ENCODE results near the gene NDUFAF2.
"Not testable (repeated sequence)": the region's sequence is repeated elsewhere in the genome, so short reads cannot be mapped to it uniquely, and the experiment has no call there.

Gene NDUFAF2

DNA sequence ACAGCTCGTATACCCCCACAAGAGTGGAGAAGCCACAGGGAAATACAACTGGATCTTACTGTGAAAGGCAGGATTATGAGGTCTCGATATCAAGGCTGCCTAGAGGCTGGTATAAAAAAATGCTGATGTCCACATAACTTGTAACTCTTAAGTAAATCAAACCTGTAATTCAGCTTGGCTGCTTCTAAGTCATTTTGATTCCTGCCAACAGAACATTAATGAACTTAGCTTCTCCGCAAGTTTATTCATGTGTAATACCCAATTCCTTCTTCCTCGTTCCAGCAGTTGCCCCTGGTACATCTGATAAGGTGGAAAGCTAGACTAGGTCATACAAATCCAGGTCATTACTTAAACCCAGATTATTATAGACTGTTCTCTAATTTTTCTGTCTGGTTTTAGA lies 233.7 kb downstream of the NDUFAF2 start:
- no peak for DNase-seq

DNA sequence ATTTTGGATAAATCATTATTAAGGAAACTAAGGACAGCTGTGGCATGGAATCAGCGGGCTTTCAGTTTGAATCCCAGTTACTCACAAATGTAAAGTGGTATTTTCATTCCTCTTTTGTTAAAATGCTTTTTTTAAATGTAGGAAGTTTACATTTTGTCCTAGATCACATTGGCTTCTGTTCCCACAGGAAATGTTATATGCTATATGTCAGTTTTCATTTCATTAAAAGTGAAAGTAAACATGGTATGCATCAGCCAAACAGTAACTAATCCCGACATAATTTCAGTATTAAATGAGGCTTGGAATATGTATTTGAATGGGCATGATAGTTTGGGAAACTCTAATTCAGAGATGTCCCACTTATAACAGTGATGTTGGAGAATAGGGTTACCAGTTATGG lies 235.9 kb downstream of the NDUFAF2 start:
- no peak for DNase-seq

DNA sequence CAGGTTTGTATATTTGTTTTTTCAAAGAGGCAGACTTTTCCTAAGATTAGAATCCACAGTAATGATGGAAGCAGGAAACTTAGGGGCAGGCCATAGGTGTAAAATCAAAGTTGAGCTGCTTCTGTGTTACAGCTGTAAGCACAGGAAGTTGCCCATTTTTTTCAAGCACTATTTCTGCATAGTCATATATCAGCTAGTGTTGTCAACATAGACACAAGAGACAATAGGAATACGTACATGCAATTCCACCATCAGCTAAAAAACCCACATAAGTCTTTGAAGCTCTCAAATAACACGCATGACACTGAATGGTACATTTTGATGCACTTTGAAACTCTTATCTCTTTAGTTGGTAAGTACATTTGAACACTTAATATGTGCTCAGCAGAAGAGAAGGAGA lies 237.4 kb downstream of the NDUFAF2 start:
- no peak for DNase-seq

DNA sequence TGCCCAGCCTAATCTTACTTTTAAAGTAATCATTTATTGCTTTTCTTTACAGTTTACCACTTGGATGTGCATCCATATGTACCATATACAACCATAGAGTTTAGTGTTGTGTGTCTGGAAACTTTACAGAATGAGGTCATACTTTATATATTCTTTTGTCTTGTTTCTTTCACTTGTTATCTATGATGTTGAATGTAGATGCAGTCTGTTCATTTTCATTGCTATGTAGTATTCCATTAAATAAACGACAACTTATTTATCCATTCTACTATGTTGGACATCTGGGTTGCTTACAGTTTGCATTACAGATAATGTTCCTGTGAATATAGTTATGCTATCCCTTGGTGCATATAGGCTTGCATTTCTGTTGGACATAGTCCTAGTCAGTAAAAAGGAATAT lies 238.5 kb downstream of the NDUFAF2 start:
- no peak for DNase-seq

DNA sequence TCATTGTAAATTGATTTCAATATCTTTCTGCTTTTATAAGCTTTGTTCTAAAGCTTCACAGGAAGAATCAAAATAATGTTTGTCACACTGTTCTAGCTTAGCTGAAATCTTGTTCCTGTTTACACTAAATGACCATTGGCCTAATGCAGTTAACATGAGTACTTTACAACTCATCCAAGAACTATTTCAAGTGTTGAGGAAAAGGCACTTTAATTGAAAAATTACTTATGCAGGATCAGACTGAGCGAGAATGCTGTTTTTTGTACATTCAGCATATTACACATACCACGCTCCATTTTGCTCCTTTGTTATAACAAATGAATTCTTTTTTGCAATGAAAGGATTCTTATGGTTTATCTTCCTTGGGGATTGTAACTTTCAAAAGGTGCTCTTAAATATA lies 239.7 kb downstream of the NDUFAF2 start:
- no peak for DNase-seq

DNA sequence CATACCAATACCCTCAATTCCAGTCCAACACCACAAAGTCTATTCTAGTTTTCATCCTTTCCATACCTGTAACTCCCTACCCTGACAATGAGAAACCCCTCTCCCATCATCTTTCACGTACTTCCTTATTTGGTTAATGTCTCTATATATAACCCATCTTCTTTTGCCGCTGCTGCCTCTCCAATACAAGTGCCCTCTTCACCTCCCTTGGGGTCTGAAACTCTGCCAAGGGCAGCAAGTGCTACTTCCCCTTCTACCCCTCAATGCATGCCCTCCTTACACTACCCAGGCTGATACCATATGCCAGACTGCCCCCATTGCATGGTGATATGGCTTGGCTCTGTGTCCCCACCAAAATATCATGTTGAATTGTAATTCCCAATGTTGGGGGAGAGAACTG lies 241.6 kb downstream of the NDUFAF2 start:
- no peak for DNase-seq

DNA sequence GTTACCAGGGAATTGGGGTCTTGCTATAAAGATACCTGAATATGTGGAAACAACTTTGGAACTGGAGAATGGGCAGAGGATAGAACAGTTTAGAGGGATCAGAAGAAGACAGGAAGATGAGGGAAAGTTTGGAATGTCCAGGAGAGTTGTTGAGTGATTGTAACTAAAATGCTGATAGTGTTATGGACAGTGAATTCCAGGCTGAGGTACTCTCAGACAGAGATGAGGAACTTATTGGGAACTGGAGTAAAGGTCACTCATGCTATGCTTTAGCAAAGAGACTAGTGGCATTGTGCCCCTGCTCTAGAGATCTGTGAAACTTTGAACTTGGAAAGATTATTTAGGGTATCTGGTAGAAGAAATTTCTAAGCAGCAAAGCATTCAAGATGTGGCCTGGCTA lies 242.3 kb downstream of the NDUFAF2 start:
- not testable (repeated sequence) for DNase-seq

DNA sequence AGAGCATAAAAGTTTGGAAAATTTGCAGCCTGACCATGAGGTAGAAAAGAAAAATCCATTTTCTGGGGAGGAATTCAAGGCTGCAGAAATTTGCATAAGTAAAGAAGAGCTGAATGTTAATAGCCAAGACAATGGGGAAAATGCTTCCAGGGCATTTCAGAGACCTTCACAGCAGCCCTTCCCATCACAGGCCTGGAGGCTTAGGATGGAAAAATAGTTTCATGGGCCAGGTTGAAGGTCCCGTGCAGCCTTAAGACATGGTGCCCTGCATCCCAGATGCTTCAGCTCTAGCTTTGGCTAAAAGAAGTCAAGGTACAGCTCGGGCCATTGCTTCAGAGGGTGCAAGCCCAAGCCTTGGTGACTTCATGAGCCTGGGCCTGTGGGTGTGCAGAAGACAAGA lies 242.8 kb downstream of the NDUFAF2 start:
- DNase-seq = not testable (repeated sequence)

DNA sequence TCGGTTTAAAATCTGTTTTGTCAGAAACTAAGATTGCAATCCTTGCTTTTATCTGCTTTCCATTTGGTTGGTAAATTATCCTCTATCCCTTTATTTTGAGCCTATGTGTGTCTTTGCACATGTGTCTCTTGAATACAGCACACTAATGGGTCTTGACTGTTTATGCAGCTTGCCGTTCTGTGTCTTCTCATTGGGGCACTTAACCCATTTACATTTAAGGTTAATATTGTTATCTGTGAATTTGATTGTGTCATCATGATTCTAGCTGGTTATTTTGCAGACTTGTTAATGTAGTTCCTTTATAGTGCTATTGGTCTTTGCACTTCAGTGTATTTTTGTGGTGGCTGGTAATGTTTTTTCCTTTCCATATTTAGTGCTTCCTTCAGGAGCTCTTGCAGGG lies 253.6 kb downstream of the NDUFAF2 start:
- DNase-seq = no peak

DNA sequence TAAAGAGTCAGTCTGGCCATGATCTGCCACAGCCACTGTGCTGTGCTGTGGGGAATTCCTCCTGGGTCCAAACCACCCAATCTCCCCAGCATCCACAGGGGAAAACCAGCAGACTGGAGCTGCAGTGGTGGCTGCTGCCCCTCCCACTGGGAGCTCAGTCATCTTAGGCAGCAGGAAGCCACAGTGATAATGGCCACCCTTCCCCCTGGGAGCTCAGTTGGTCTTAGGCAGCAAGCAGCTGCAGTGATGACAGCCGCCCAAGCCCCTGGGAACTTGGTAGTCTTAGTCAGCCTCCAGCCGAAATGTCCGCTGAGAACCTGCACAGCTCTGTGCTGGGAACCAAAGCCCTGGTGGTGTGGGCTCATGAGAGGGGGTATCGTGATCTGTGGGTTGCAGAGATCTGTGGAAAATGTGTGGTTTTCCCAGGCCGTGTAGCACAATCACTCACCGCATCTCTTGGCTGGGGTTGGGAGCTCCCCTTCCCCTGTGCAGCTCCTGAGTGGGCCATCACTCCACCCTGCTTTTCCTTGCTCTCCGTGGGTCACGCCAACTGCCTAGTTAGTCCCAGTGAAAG lies 255.7 kb downstream of the NDUFAF2 start:
- DNase-seq = no peak

DNA sequence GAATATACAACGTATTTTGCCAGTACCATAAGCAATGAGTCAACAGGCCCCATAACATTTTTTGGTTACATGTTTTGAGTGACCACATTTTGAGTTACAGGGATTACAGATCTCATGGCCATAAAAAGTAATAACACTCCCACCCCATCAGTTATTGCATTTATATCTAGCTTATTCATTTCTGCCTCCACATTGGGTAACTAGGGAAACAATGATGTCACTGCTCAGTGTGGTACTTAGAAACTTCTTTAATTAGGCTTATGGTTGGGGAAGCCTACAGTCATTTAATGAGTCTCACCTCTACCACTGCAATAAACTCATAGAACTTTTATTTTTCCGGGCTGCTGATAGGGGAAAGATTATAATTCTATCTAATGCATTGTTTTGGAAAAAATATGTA lies 257.2 kb downstream of the NDUFAF2 start:
- DNase-seq = no peak

All from C1 segment of cervical spinal cord (tissue), 14 donors.